H1 (cell line): ENCODE results near the gene STARD13. TPM values are rescaled to one million over a fixed set of nuclear protein-coding genes. Genes with fewer than 3 reads are reported as not detected.

Experiments used
- CTCF ChIA-PET: fragments of 300-600 bp; sonication (Branson Sonifier 250); formaldehyde crosslinking; loops from one replicate; lab custom pipeline; 2021; ENCODE audit not compliant: partially characterized antibody; lab: Charles Lee
- POLR2A ChIA-PET: fragments of 300-600 bp; sonication (Branson Sonifier 250); formaldehyde crosslinking; loops from one replicate; lab custom pipeline; 2021; ENCODE audit warnings: inconsistent platforms; ENCODE audit not compliant: partially characterized antibody; lab: Charles Lee
- DNase-seq, 2 experiments: peaks; one replicate each; pipeline versions ENCODE4 v3.0.0 to v3.0.0-alpha.2; 2010 to 2022; ENCODE audit warnings: low spot score in 2 of 2, low read depth in 1 of 2, mixed read lengths in 1 of 2
- FAIRE-seq: peaks from 2 replicates; lab custom pipeline; 2011; peaks lifted over from hg19 to GRCh38; lab: Jason Lieb, UNC
- H2AFZ ChIP-seq: 2 replicates; pipeline ENCODE4 v1.8.1; 2012; ENCODE audit warnings: low read length, inconsistent platforms
- H2AK5ac ChIP-seq: 2 replicates; pipeline ENCODE4 v1.6.1; 2013; ENCODE audit warnings: low read depth, low read length
- H2BK120ac ChIP-seq: replicated peaks from 2 replicates; pipeline ENCODE3; 2013; ENCODE audit warnings: low read depth, low read length, inconsistent platforms
- H2BK12ac ChIP-seq: 2 replicates; pipeline ENCODE4 v1.6.1; 2013; ENCODE audit warnings: low read depth, low read length
- H2BK15ac ChIP-seq: 2 replicates; pipeline ENCODE4 v1.6.1; 2013; ENCODE audit warnings: low read length
- H2BK20ac ChIP-seq: 2 replicates; pipeline ENCODE4 v1.6.1; 2013; ENCODE audit warnings: low read length
- H2BK5ac ChIP-seq: 2 replicates; pipeline ENCODE4 v1.6.1; 2013; ENCODE audit warnings: low read depth, low read length
- H3K14ac ChIP-seq: 2 replicates; pipeline ENCODE4 v1.6.1; 2013; ENCODE audit warnings: inconsistent platforms; ENCODE audit not compliant: insufficient read length
- H3K18ac ChIP-seq: 2 replicates; pipeline ENCODE4 v1.6.1; 2013; ENCODE audit warnings: low read length; ENCODE audit errors: extremely low read depth
- H3K23ac ChIP-seq: 2 replicates; pipeline ENCODE4 v1.6.1; 2013; ENCODE audit warnings: inconsistent platforms; ENCODE audit not compliant: insufficient read length
- H3K23me2 ChIP-seq: 2 replicates; pipeline ENCODE4 v1.6.1; 2013; ENCODE audit warnings: low read depth, low read length
- H3K27ac ChIP-seq: 2 replicates; pipeline ENCODE4 v1.6.1; 2011; ENCODE audit warnings: low read depth, low read length, inconsistent platforms
- H3K27me3 ChIP-seq, 4 experiments: replicated peaks in 1 of 4; 1 replicate in 1 of 4; 2 replicates in 3 of 4; pipeline versions ENCODE4 v1.6.1 to v1.8.1; 2011 to 2013; ENCODE audit warnings: low read length in 3 of 4, mild to moderate bottlenecking in 3 of 4, inconsistent platforms in 2 of 4, mixed read lengths in 2 of 4, moderate library complexity in 1 of 4; ENCODE audit not compliant: control insufficient read depth in 3 of 4, insufficient read depth in 3 of 4; ENCODE audit errors: extremely low read depth in 1 of 4
- H3K36me3 ChIP-seq, 4 experiments: 2 replicates each; pipeline versions ENCODE4 v1.6.1 to v1.8.1; 2011 to 2013; ENCODE audit warnings: mild to moderate bottlenecking in 4 of 4, low read length in 3 of 4, moderate library complexity in 2 of 4, control low read depth in 1 of 4, inconsistent platforms in 1 of 4; ENCODE audit not compliant: insufficient read depth in 4 of 4, control insufficient read depth in 2 of 4
- H3K4ac ChIP-seq: replicated peaks from 2 replicates; pipeline ENCODE3; 2013; ENCODE audit warnings: low read length, low read depth, mixed read lengths, inconsistent platforms; ENCODE audit not compliant: insufficient read length
- H3K4me1 ChIP-seq, 4 experiments: replicated peaks in 1 of 4; 1 replicate in 1 of 4; 2 replicates in 3 of 4; pipeline versions ENCODE4 v1.6.1 to v1.8.1; 2011 to 2013; ENCODE audit warnings: low read length in 3 of 4, inconsistent platforms in 2 of 4, mixed read lengths in 1 of 4; ENCODE audit not compliant: insufficient read depth in 4 of 4, control insufficient read depth in 3 of 4
- H3K4me2 ChIP-seq, 2 experiments: 2 replicates each; pipeline versions ENCODE4 v1.6.1 to v1.8.1; 2011 to 2013; ENCODE audit warnings: low read depth in 2 of 2, low read length in 2 of 2, control low read depth in 1 of 2, inconsistent platforms in 1 of 2, mild to moderate bottlenecking in 1 of 2; ENCODE audit not compliant: insufficient read depth in 1 of 2
- H3K4me3 ChIP-seq, 4 experiments: fragments of 200-600, 300-600 bp in 1 of 4; sonication (generic), shearing (Covaris generic), sonication (Bioruptor Twin) in 1 of 4; 2 replicates each; pipeline versions ENCODE4 v1.5.1 to v1.8.1; 2011 to 2016; ENCODE audit warnings: low read length in 4 of 4, low read depth in 3 of 4, control low read depth in 2 of 4, inconsistent platforms in 2 of 4, mild to moderate bottlenecking in 2 of 4, mixed read lengths in 1 of 4, moderate library complexity in 1 of 4; ENCODE audit not compliant: insufficient read depth in 2 of 4; ENCODE audit errors: extremely low read depth in 1 of 4
- H3K56ac ChIP-seq: replicated peaks from 2 replicates; pipeline ENCODE3; 2013; ENCODE audit warnings: low read depth, mild to moderate bottlenecking, mixed read lengths, low read length, inconsistent platforms; ENCODE audit not compliant: insufficient read length
- H3K79me1 ChIP-seq: 2 replicates; pipeline ENCODE4 v1.6.1; 2013; ENCODE audit warnings: low read depth, low read length, control low read depth
- H3K79me2 ChIP-seq, 2 experiments: 2 replicates each; pipeline versions ENCODE4 v1.6.1 to v1.8.1; 2012 to 2013; ENCODE audit warnings: low read length in 2 of 2, mild to moderate bottlenecking in 2 of 2, inconsistent platforms in 1 of 2; ENCODE audit not compliant: insufficient read depth in 2 of 2, control insufficient read depth in 1 of 2
- H3K9ac ChIP-seq, 4 experiments: replicated peaks in 1 of 4; 1 replicate in 1 of 4; 2 replicates in 3 of 4; pipeline versions ENCODE4 v1.6.1 to v1.8.1; 2011 to 2013; ENCODE audit warnings: low read depth in 3 of 4, low read length in 3 of 4, control low read depth in 2 of 4, mild to moderate bottlenecking in 2 of 4, moderate library complexity in 2 of 4, inconsistent platforms in 1 of 4; ENCODE audit errors: extremely low read depth in 1 of 4
- H3K9me3 ChIP-seq, 2 experiments: 2 replicates each; pipeline versions ENCODE4 v1.6.1 to v1.8.1; 2012 to 2013; ENCODE audit warnings: mild to moderate bottlenecking in 2 of 2, moderate library complexity in 2 of 2, control low read depth in 1 of 2, inconsistent platforms in 1 of 2, low read depth in 1 of 2, low read length in 1 of 2, mixed read lengths in 1 of 2; ENCODE audit not compliant: insufficient read depth in 2 of 2
- H4K20me1 ChIP-seq, 2 experiments: replicated peaks in 1 of 2; 2 replicates each; pipeline versions ENCODE3 to v1.8.1; 2011 to 2013; ENCODE audit warnings: inconsistent platforms in 2 of 2, low read length in 2 of 2, mild to moderate bottlenecking in 1 of 2; ENCODE audit not compliant: insufficient read depth in 2 of 2, control insufficient read depth in 1 of 2
- H4K5ac ChIP-seq: 2 replicates; pipeline ENCODE4 v1.6.1; 2013; ENCODE audit warnings: low read length, low read depth, mixed read lengths, inconsistent platforms; ENCODE audit not compliant: insufficient read length
- H4K8ac ChIP-seq: 2 replicates; pipeline ENCODE4 v1.8.0; 2013; ENCODE audit warnings: mild to moderate bottlenecking, moderate library complexity, low read length, inconsistent platforms; ENCODE audit not compliant: insufficient read depth; ENCODE audit errors: extremely low read depth
- H4K91ac ChIP-seq: replicated peaks from 2 replicates; pipeline ENCODE3; 2013; ENCODE audit warnings: low read length, mixed read lengths, inconsistent platforms; ENCODE audit not compliant: insufficient read length
- ASH2L ChIP-seq: fragments of 200-600, 300-600 bp; sonication (generic); IDR thresholded peaks from one replicate; pipeline ENCODE4 v1.7.1; 2017; ENCODE audit warnings: low read length
- CEBPB ChIP-seq: IDR thresholded peaks from 2 replicates; pipeline ENCODE4 v1.6.1; 2012; ENCODE audit warnings: low read depth, low read length
- CHD1 ChIP-seq: IDR thresholded peaks from 2 replicates; pipeline ENCODE4 v1.6.1; 2012; ENCODE audit warnings: low read depth, low read length, improper control_type of control experiment
- JUND ChIP-seq: IDR thresholded peaks from 2 replicates; pipeline ENCODE4 v1.6.1; 2011; ENCODE audit warnings: mild to moderate bottlenecking, improper control_type of control experiment, low read length
- NRF1 ChIP-seq: IDR thresholded peaks from 2 replicates; pipeline ENCODE4 v1.6.1; 2011; ENCODE audit warnings: mild to moderate bottlenecking, low read depth, low read length, improper control_type of control experiment
- RXRA ChIP-seq: IDR thresholded peaks from 2 replicates; pipeline ENCODE4 v1.6.1; 2011; ENCODE audit warnings: low read depth, mild to moderate bottlenecking, low read length, moderate library complexity; ENCODE audit not compliant: insufficient read depth
- WGBS, 2 experiments: shearing (Covaris generic) in 1 of 2; methylation state at CpG; one replicate each; pipeline versions ENCODE4 v1.1.6 to v1.1.7; 2013 to 2015; ENCODE audit warnings: low lambda C conversion rate in 2 of 2, mixed read lengths in 2 of 2, inconsistent platforms in 1 of 2, low coverage in 1 of 2, missing lambda C conversion rate in 1 of 2; ENCODE audit not compliant: insufficient replicate concordance in 2 of 2, insufficient coverage in 1 of 2, insufficient read length in 1 of 2; ENCODE audit errors: extremely low coverage in 1 of 2, missing lambda C conversion rate in 1 of 2; 5-methylcytosine and 5-hydroxymethylcytosine counted together
- polyA plus RNA-seq, 7 experiments: library from polyadenylated mRNA; depleted of rRNA in 3 of 7; stranded (reverse) in 5 of 7; unstranded in 2 of 7; fragments of >200 nt in 5 of 7; fragments of 200-250 nt in 2 of 7; gene quantifications; 1 replicate in 5 of 7; 2 replicates in 1 of 7; 4 replicates in 1 of 7; pipeline versions ENCODE4 v1.2.1 to v1.2.3, GENCODE V29; 2011 to 2013; ENCODE audit warnings: missing spikeins in 2 of 7, mixed read lengths in 2 of 7
- total RNA-seq: library from RNA; stranded (reverse); fragmentation: NEBNext Ultra II Directional; extraction: Animal tissue kit (Norgen Biotek cat#: 25700); gene quantifications from 2 replicates; pipeline ENCODE4 v1.2.1, GENCODE V29; 2021
- TF ChIP-seq, protein P1 (sequence below), 3 experiments: IDR thresholded peaks; 1 replicate in 2 of 3; 2 replicates in 1 of 3; pipeline versions ENCODE4 v1.5.1 to v1.6.1; 2011; ENCODE audit warnings: low read length in 3 of 3, mild to moderate bottlenecking in 3 of 3, inconsistent platforms in 2 of 3, low read depth in 1 of 3, moderate library complexity in 1 of 3; ENCODE audit not compliant: insufficient read depth in 1 of 3; ENCODE audit errors: control extremely low read depth in 1 of 3

The STARD13 gene
- total and polyA plus RNA-seq, 2 of the 8 experiments (the other 6 are each of a cell fraction or from before 2014, with no cell fraction given): 0.82 to 2.9 TPM

DNA sequence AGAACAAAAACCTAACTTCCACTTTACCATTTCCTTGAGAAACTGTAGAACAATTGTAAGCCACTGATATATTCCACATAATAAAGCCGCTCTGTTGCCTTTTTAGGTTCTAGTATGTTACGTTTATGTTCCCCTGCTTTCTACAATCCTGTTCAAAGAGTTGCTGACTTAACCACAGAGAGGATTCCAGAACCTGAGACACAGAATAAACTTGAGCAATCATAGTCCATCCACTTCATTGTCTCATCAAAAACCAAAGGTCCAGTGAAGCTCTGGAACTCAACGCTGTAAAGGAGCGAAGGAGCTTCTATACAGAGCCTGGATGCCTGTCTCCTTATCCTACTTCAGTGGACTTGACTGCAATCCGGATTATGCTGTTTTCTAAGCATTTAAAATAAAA is 4.6 kb downstream of the STARD13 start:
- no peak overlapping the region for H3K4ac ChIP-seq
- no peak overlapping the region for H2AFZ ChIP-seq
- H2BK15ac ChIP-seq: no peak overlapping the region
- no peak overlapping the region for H3K4me3 ChIP-seq
- H3K79me1 ChIP-seq: no peaks in the 10 kb centered on the region
- no peak overlapping the region for H3K27ac ChIP-seq
- no peak overlapping the region for H2BK5ac ChIP-seq
- H3K79me2 ChIP-seq: no peaks in the 10 kb centered on the region
- H3K9ac ChIP-seq: no peak overlapping the region
- no peak overlapping the region for H4K91ac ChIP-seq
- H2BK20ac ChIP-seq: no peak overlapping the region
- no peaks in the 10 kb centered on the region for H3K9me3 ChIP-seq
- no peak overlapping the region for H4K5ac ChIP-seq
- no peaks in the 10 kb centered on the region for H4K20me1 ChIP-seq
- H3K36me3 ChIP-seq: no peaks in the 10 kb centered on the region
- H4K8ac ChIP-seq: no peak overlapping the region
- ChIA-PET CTCF (no interaction called here), POLR2A (no interaction called here)
- DNase-seq: no peak
- no peak overlapping the region for H2BK12ac ChIP-seq
- H2BK120ac ChIP-seq: no peak overlapping the region
- H3K23me2 ChIP-seq: peaks cover 4% of the 10 kb centered on the region; the same call in 1 of the 2 replicates
- no peak overlapping the region for H2AK5ac ChIP-seq
- TF ChIP-seq, protein P1, sequence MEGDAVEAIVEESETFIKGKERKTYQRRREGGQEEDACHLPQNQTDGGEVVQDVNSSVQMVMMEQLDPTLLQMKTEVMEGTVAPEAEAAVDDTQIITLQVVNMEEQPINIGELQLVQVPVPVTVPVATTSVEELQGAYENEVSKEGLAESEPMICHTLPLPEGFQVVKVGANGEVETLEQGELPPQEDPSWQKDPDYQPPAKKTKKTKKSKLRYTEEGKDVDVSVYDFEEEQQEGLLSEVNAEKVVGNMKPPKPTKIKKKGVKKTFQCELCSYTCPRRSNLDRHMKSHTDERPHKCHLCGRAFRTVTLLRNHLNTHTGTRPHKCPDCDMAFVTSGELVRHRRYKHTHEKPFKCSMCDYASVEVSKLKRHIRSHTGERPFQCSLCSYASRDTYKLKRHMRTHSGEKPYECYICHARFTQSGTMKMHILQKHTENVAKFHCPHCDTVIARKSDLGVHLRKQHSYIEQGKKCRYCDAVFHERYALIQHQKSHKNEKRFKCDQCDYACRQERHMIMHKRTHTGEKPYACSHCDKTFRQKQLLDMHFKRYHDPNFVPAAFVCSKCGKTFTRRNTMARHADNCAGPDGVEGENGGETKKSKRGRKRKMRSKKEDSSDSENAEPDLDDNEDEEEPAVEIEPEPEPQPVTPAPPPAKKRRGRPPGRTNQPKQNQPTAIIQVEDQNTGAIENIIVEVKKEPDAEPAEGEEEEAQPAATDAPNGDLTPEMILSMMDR (IDR thresholded peaks at IDR 0.05; ENCODE audit: control extremely low read depth in 1 of 3, insufficient read depth in 1 of 3, low read depth in 1 of 3, low read length in 3 of 3): no peak
- TF ChIP-seq RXRA (no peak), ASH2L (no peak), CHD1 (no peak), NRF1 (no peak), JUND (no peak), CEBPB (no peak)
- no peak overlapping the region for H3K14ac ChIP-seq
- no peak overlapping the region for H3K18ac ChIP-seq
- H3K27me3 ChIP-seq: no peaks in the 10 kb centered on the region
- H3K23ac ChIP-seq: no peak overlapping the region
- no peak overlapping the region for H3K4me2 ChIP-seq
- WGBS, 2 experiments: 91% methylated on average over 5 of the region's 5 CpGs; no CpG with 5 or more reads in 1 of the 2 experiments
- no peak for FAIRE-seq
- H3K4me1 ChIP-seq: peaks cover 2 to 6% (median 4%) of the 10 kb centered on the region in 4 experiments; a peak in 4 of 7 replicates
- no peak overlapping the region for H3K56ac ChIP-seq
